ENCODE data around the gene GPR157.

The GPR157 gene

GRCh38 chr1:9059891-9060744, 68.8 kb downstream of the GPR157 start:
- no peak for DNase-seq

- DNase-seq = no peak
Observed at GRCh38 chr1:9058465-9058864, 70.4 kb downstream of the GPR157 start.

- DNase-seq = no peak
Observed at GRCh38 chr1:9057851-9058250, 71.1 kb downstream of the GPR157 start.

GRCh38 chr1:9052272-9053049, 76.4 kb downstream of the GPR157 start:
- no peak for DNase-seq

- no peak for DNase-seq
Observed at GRCh38 chr1:9051379-9051778, 77.5 kb downstream of the GPR157 start.

- DNase-seq = no peak
Observed at GRCh38 chr1:9050803-9051202, 78.1 kb downstream of the GPR157 start.

Measured in activated CD4-positive, alpha-beta T cell treated with anti-CD3 and anti-CD28 coated beads, Interleukin-2, amount 50 U/mL, for 1 hour (primary cell).